ENCODE data around the gene CLDN11.

Gene CLDN11

GRCh38 chr3:170418422-170419398 is at the start of gene CLDN11:
TSS of gene CLDN11 (plus strand) at chr3:170418868. CDS start at chr3:170419067, 199 bp downstream.
- no peak for DNase-seq

GRCh38 chr3:170368921-170369320 is 49.7 kb upstream of the CLDN11 start:
- DNase-seq, result no peak

GRCh38 chr3:170372190-170372879 is 46.3 kb upstream of the CLDN11 start:
- DNase-seq, result no peak

GRCh38 chr3:170383567-170383966 is 35.1 kb upstream of the CLDN11 start:
- DNase-seq, result no peak

GRCh38 chr3:170386468-170386867 is 32.2 kb upstream of the CLDN11 start:
- no peak for DNase-seq

- no peak for DNase-seq
These were observed 30.7 kb upstream of the CLDN11 start for GRCh38 chr3:170387950-170388349.

GRCh38 chr3:170391108-170391507 is 27.6 kb upstream of the CLDN11 start:
- no peak for DNase-seq

GRCh38 chr3:170397685-170398084 is 21.0 kb upstream of the CLDN11 start:
- no peak for DNase-seq

- no peak for DNase-seq
These were observed 13.6 kb upstream of the CLDN11 start for GRCh38 chr3:170405101-170405500.

- no peak for DNase-seq
These were observed 8.1 kb upstream of the CLDN11 start for GRCh38 chr3:170410428-170411029.

- no peak for DNase-seq
These were observed 5.4 kb upstream of the CLDN11 start for GRCh38 chr3:170413291-170413690.

GRCh38 chr3:170414202-170414663 is 4.4 kb upstream of the CLDN11 start:
- peak; percentile 54 for DNase-seq

GRCh38 chr3:170417090-170417489 is 1.6 kb upstream of the CLDN11 start:
- DNase-seq, result no peak

- DNase-seq, result no peak
These were observed 954 bp downstream of the CLDN11 start for GRCh38 chr3:170419557-170420087.

GRCh38 chr3:170420307-170420821 is 1.7 kb downstream of the CLDN11 start:
- no peak for DNase-seq

- no peak for DNase-seq
These were observed 2.5 kb downstream of the CLDN11 start for GRCh38 chr3:170421111-170421641.

GRCh38 chr3:170421758-170422157 is 3.1 kb downstream of the CLDN11 start:
- DNase-seq, result no peak

- DNase-seq, result no peak
These were observed 4.4 kb downstream of the CLDN11 start for GRCh38 chr3:170423001-170423615.

GRCh38 chr3:170424879-170425278 is 6.2 kb downstream of the CLDN11 start:
- DNase-seq, result no peak

GRCh38 chr3:170425491-170426239 is 7.0 kb downstream of the CLDN11 start:
- DNase-seq, result no peak

GRCh38 chr3:170426240-170426797 is 7.7 kb downstream of the CLDN11 start:
- no peak for DNase-seq

Measured in T1000 (cell line).